Measurements from ENCODE around the gene IGSF22. TPM values are rescaled to one million over a fixed set of nuclear protein-coding genes. Genes with fewer than 3 reads are reported as not detected.

The IGSF22 gene
- total RNA-seq, 6 donors from 2014 or later = 1.2 to 21.0 (median 2.1) TPM; not detected in 3

GRCh38 chr11:18727479-18728236 is 1.7 kb upstream of the IGSF22 start:
- Histone ChIP-seq H3K4me1 (no peaks in the 10 kb centered on the region), H3K36me3 (no peaks in the 10 kb centered on the region), H3K27ac (no peak overlapping the region), H3K4me3 (no peak overlapping the region), H3K27me3 (no peaks in the 10 kb centered on the region), H3K9me3 (no peaks in the 10 kb centered on the region)
- WGBS, 2 donors = 50 to 51% methylated on average over 10 of the region's 10 CpGs
- DNase-seq = no peak
- peak in 1 of 2 donors; percentile 62 for ATAC-seq (ENCODE audit: low FRiP score in 2 of 2)
- TF ChIP-seq POLR2AphosphoS5 (IDR thresholded peaks at IDR 0.05) (no peak), CTCF (IDR thresholded peaks at IDR 0.05) (peak; percentile 41 to 79 (median 49))

- Histone ChIP-seq H3K4me1 (peaks cover 9 to 19% (median 13%) of the 10 kb centered on the region in 4 donors), H3K27me3 (no peaks in the 10 kb centered on the region), H3K27ac (no peak overlapping the region), H3K9me3 (no peaks in the 10 kb centered on the region), H3K4me3 (no peak overlapping the region), H3K36me3 (no peaks in the 10 kb centered on the region)
- no peak for DNase-seq
- TF ChIP-seq POLR2A (IDR thresholded peaks at IDR 0.05) (no peak), CTCF (IDR thresholded peaks at IDR 0.05) (no peak), POLR2AphosphoS5 (IDR thresholded peaks at IDR 0.05) (no peak)
- ATAC-seq (ENCODE audit: low FRiP score in 2 of 2) = no peak
- WGBS, 2 donors = 66 to 67% methylated on average over 7 of the region's 7 CpGs
Observed at GRCh38 chr11:18723991-18724390, 2.0 kb downstream of the IGSF22 start.

DNA sequence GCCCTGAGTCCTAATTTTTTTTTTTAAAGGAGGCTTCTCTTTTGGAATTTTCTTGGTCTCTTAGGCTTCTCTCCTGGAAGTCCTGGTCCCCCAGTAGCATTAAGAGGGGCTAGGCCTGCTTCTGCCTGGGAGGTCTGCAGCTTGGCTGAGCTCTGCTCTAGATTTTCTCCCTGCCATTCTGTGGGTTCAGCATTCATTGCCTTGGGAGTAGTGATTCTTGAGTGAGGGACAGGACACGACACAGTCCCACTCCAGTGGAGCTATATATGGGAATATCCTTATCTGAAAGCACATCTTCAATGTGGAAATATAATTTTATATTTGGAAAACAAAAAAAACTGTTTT is 3.7 kb downstream of the IGSF22 start:
- WGBS, 2 donors = 61 to 71% methylated on average over 1 of the region's 1 CpG
- Histone ChIP-seq H3K36me3 (no peaks in the 10 kb centered on the region), H3K4me3 (peak overlapping the region in 2 of 4 donors; percentile 58 to 69), H3K9me3 (no peaks in the 10 kb centered on the region), H3K27me3 (no peaks in the 10 kb centered on the region), H3K27ac (peak overlapping the region in 1 of 4 donors; percentile 61), H3K4me1 (peaks cover 9 to 19% (median 13%) of the 10 kb centered on the region in 4 donors)
- ATAC-seq (ENCODE audit: low FRiP score in 2 of 2) (no peak), DNase-seq (no peak)
- TF ChIP-seq POLR2A (IDR thresholded peaks at IDR 0.05) (no peak), CTCF (IDR thresholded peaks at IDR 0.05) (no peak), POLR2AphosphoS5 (IDR thresholded peaks at IDR 0.05) (no peak), EP300 (IDR thresholded peaks at IDR 0.05) (no peak)

- peak; percentile 69 to 86 for ATAC-seq (ENCODE audit: low FRiP score in 2 of 2)
- Histone ChIP-seq H3K9me3 (no peaks in the 10 kb centered on the region), H3K4me3 (peak overlapping the region; percentile 15 to 69 (median 60)), H3K36me3 (no peaks in the 10 kb centered on the region), H3K27ac (peak overlapping the region; percentile 34 to 71 (median 58)), H3K4me1 (peaks cover 9 to 19% (median 13%) of the 10 kb centered on the region in 4 donors), H3K27me3 (no peaks in the 10 kb centered on the region)
- DNase-seq = peak; percentile 37 to 84
- WGBS, 2 donors = 3 to 7% methylated on average over 2 to 26 of the region's 36 CpGs
- TF ChIP-seq POLR2AphosphoS5 (IDR thresholded peaks at IDR 0.05) (no peak), EP300 (IDR thresholded peaks at IDR 0.05) (no peak), POLR2A (IDR thresholded peaks at IDR 0.05) (no peak), CTCF (IDR thresholded peaks at IDR 0.05) (peak; percentile 71 to 89 (median 76))
Observed at GRCh38 chr11:18721561-18722292, 4.3 kb downstream of the IGSF22 start.

Data from upper lobe of left lung (tissue), 6 donors.